ENCODE results near the gene COL2A1.
"Not testable (repeated sequence)": the region's sequence is repeated elsewhere in the genome, so short reads cannot be mapped to it uniquely, and the experiment has no call there.

COL2A1 gene

DNA sequence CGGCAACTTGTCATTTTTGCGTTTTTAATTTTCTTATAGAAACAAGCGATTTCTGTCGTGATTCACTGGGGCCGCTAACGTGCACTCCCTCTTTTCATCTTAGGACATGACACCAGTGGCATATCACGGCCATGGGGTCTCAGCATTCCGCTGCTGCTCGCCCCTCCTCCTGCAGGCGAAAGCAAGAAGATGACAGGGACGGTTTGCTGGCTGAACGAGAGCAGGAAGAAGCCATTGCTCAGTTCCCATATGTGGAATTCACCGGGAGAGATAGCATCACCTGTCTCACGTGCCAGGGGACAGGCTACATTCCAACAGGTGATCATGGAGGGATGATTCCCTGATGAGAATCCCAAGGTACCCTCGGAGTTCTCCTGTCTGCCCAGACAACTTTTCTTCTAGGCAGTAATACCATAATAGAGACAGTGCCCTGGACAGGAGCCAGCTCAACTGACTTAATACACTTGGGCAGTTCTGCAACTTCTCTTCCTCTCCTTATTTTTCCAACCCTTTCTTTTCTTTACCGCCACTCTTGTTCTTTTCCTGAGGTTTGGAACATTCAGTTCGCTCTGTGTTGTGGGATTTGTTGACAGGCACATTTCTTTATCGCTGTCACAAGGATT is 40.1 kb downstream of the COL2A1 start:
- DNase-seq (ENCODE audit: low read depth): peak; percentile 22
- TF ChIP-seq, protein P1, sequence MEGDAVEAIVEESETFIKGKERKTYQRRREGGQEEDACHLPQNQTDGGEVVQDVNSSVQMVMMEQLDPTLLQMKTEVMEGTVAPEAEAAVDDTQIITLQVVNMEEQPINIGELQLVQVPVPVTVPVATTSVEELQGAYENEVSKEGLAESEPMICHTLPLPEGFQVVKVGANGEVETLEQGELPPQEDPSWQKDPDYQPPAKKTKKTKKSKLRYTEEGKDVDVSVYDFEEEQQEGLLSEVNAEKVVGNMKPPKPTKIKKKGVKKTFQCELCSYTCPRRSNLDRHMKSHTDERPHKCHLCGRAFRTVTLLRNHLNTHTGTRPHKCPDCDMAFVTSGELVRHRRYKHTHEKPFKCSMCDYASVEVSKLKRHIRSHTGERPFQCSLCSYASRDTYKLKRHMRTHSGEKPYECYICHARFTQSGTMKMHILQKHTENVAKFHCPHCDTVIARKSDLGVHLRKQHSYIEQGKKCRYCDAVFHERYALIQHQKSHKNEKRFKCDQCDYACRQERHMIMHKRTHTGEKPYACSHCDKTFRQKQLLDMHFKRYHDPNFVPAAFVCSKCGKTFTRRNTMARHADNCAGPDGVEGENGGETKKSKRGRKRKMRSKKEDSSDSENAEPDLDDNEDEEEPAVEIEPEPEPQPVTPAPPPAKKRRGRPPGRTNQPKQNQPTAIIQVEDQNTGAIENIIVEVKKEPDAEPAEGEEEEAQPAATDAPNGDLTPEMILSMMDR (conservative IDR thresholded peaks at IDR 0.05; ENCODE audit: low read depth, low read length): no peak
- peak overlapping the region; percentile 88 for H3K4me3 ChIP-seq (ENCODE audit: low read depth, low read length)

DNA sequence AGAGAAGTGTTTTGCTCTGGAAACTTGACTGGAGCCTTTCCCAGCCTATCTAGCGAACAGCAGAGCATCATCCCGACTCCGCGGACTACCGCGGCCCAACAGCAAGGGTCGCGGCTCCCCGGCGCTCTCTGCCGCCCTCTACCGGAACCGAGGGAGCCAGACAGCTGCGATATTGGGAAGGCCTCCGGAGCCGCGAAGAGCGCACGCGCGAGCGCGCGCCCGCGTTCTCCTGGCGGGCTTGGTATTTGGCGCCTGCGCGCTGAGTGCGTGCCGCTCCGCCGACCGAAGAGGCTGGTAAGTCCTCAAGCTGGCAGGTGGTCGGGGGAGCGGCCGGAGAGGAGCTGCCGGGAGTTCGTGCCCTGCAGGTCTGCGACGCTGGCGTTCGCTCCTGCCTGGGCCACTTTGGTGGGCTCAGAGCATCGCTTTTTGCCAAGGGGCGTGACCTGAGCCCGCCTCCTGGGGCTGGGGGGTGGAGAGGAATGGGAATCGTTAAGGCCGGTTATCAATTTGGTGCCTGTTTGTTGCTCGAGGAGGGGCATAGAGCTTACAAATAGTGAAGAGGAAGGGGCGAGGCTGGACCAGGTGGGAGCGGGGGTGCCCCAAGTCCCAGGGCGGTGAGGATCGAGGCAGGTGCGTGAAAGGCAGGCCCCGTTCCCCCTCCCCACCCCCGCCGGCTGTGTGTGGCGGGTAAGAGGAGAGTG is 40.8 kb downstream of the COL2A1 start, which contains the start of gene TMEM106C:
Gene TMEM106C, plus strand, starts transcription at position 257 of the 701 bp plus-strand sequence. CDS start 641 bp downstream, outside the sequence.
- peak; percentile 93 for DNase-seq (ENCODE audit: low read depth)
- TF ChIP-seq, protein P1 (conservative IDR thresholded peaks at IDR 0.05; ENCODE audit: low read depth, low read length): peak; percentile 95
- peak within 1 kb of the TSS; percentile 88 for H3K4me3 ChIP-seq (ENCODE audit: low read depth, low read length)

DNA sequence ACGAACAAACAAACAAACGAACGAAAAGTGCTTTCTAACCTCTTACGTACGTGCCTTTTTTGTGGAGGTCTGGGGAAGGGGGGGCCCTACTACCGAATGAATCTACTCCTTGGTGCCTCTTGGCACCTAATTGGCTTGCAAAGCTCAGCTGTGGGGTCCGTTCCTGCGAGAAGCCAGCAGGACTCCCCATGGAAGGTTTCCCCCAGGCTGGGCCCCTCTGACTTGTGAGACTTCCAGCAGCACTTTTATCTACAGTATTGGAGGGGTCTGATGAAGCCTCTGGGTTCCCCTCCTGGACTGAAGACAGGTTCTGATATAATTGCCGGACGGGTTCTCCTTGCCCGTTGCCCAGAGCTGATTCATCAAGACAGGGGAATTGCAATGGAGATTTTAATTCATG is 42.1 kb downstream of the COL2A1 start:
- H3K4me3 ChIP-seq (ENCODE audit: low read depth, low read length): no peak overlapping the region
- DNase-seq (ENCODE audit: low read depth): no peak
- TF ChIP-seq, protein P1 (conservative IDR thresholded peaks at IDR 0.05; ENCODE audit: low read depth, low read length): no peak

DNA sequence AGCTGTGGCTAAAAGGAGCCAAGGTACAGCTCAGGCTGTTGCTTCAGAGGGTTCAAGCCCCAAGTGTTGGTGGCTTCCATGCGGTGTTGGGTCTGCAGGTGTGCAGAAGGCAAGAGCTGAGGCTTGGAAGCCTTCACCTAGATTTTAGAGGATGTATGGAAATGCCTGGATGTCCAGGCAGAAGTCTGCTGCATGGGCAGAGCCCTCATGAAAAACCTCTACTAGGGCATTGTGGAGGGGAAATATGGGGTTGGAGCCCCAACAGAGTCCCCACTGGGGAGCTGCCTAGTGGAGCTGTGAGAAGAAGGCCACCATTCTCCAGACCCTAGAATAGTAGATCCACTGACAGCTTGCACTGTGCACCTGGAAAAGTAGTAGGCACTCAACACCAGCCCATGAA is 46.6 kb downstream of the COL2A1 start:
- H3K4me3 ChIP-seq (ENCODE audit: low read depth, low read length); DNase-seq (ENCODE audit: low read depth): not testable (repeated sequence)

DNA sequence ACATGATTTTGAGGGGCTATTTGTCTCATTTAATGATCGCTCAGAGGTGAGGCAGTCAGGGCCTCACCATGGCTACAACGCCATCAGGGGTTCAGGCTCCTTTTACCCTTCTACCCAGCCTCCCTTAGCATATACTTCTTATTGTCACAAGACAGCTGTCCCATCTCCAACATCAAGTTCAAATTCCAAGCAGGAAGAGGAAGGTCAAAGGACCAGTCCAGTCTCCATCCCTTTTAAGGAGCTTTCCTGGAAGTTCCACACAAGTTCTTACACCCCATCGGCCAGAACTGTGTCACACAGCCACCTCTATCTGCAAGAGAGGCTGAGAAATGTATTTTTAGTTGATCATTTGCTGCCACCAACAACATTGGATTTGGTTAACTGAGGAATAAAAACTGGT is 49.2 kb downstream of the COL2A1 start:
- H3K4me3 ChIP-seq (ENCODE audit: low read depth, low read length): no peak overlapping the region
- TF ChIP-seq, protein P1 (conservative IDR thresholded peaks at IDR 0.05; ENCODE audit: low read depth, low read length): no peak
- DNase-seq (ENCODE audit: low read depth): no peak

DNA sequence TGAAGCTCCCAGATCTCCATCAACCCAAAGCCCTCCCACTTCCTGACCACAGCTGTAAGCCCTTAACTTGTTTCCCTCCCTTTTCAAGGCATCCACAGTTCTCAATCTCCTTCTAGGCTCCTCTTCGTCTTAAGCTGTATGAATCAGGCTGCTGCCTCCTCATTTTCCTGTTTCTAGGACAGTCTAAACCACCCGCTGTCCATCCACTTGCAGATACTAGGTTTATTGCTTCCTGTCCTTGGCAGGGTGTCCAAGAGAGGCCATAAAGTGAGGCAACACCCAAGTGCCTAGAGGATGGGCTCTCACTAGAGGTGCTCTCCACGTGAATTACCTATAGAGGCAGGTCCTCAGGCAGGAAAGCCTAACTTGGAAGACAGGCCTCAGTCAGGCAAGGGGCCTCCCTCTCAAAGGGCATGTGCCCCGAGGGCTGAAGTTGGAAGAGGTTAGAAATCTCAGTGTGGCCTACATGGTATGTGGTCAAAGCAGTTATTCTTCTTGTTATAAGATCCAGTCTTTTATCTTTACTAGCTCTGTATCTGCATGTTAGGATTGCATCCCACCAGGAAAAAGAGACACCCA is 49.7 kb downstream of the COL2A1 start:
- TF ChIP-seq, protein P1 (conservative IDR thresholded peaks at IDR 0.05; ENCODE audit: low read depth, low read length): no peak

DNA sequence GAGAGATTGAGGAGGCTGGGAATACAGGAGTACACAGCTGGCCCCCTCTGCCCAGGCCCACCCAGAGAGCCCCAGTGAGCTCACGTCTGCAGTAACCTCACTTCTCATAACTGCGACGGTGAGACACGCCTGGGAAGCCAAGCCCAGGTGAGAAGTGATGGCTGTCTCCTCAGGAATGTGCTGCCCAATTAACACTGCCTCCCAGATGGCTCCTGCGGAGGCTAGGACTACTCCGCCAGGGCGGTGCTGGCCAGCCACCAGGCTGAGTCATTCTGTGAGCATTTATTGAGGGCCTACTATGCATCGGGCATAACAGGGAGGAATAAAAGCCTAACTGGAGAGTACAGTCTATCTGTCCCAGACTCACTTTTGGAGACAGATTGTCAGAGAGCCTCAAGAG is 50.2 kb downstream of the COL2A1 start:
- TF ChIP-seq, protein P1 (conservative IDR thresholded peaks at IDR 0.05; ENCODE audit: low read depth, low read length): no peak
- H3K4me3 ChIP-seq (ENCODE audit: low read depth, low read length): no peak overlapping the region
- DNase-seq (ENCODE audit: low read depth): no peak

More for the DNA sequence above, 49.7 kb downstream of the COL2A1 start:
- H3K4me3 ChIP-seq (ENCODE audit: low read depth, low read length): no peak overlapping the region
- no peak for DNase-seq (ENCODE audit: low read depth)
